Liver (tissue), 3 donors: ENCODE measurements around the gene HAGH.

Experiments used
- CTCF ChIP-seq: fragments of 150-350 bp; IDR thresholded peaks from 2 replicates; pipeline ENCODE4 v1.5.1; 2017; ENCODE audit warnings: improper control_type of control experiment, low read depth, low read length; ENCODE audit not compliant: missing input control
- EGR1 ChIP-seq, 2 donors: IDR thresholded peaks; 2 replicates each; pipeline ENCODE4 v1.6.1; 2016 to 2018; ENCODE audit warnings: antibody characterized with exemption in 2 of 2, low read depth in 2 of 2
- FOXA1 ChIP-seq: IDR thresholded peaks from 2 replicates; pipeline ENCODE4 v1.6.1; 2016; ENCODE audit warnings: antibody characterized with exemption
- GABPA ChIP-seq, 2 donors: IDR thresholded peaks in 1 of 2; conservative IDR thresholded peaks in 1 of 2; 2 replicates each; pipeline ENCODE4 v1.6.1; 2016; ENCODE audit warnings: antibody characterized with exemption in 2 of 2, mild to moderate bottlenecking in 1 of 2, moderate library complexity in 1 of 2
- MAX ChIP-seq: IDR thresholded peaks from 2 replicates; pipeline ENCODE4 v1.6.1; 2016; ENCODE audit warnings: antibody characterized with exemption
- NR2F2 ChIP-seq: IDR thresholded peaks from 2 replicates; pipeline ENCODE4 v1.6.1; 2016; ENCODE audit warnings: antibody characterized with exemption
- RAD21 ChIP-seq, 2 donors: IDR thresholded peaks; 2 replicates each; pipeline ENCODE4 v1.6.1; 2016; ENCODE audit warnings: antibody characterized with exemption in 2 of 2, mild to moderate bottlenecking in 2 of 2
- REST ChIP-seq: IDR thresholded peaks from 2 replicates; pipeline ENCODE4 v1.6.1; 2016; ENCODE audit warnings: antibody characterized with exemption, mild to moderate bottlenecking
- RXRA ChIP-seq, 2 donors: IDR thresholded peaks; 2 replicates each; pipeline ENCODE4 v1.6.1; 2017 to 2018; ENCODE audit warnings: antibody characterized with exemption in 2 of 2, mild to moderate bottlenecking in 1 of 2
- YY1 ChIP-seq: IDR thresholded peaks from 2 replicates; pipeline ENCODE4 v1.6.1; 2016; ENCODE audit warnings: antibody characterized with exemption, mild to moderate bottlenecking
- donor health status: healthy.
- donor health status: healthy.

- TF ChIP-seq CTCF (no peak), MAX (no peak), REST (no peak), RAD21 (IDR thresholded peaks at IDR 0.05) (no peak), EGR1 (IDR thresholded peaks at IDR 0.05; ENCODE audit: low read depth in 2 of 2) (no peak), FOXA1 (no peak), GABPA (IDR thresholded peaks at IDR 0.05 in 1 of 2, conservative IDR thresholded peaks at IDR 0.05 in 1 of 2) (no peak), NR2F2 (no peak), YY1 (no peak), RXRA (IDR thresholded peaks at IDR 0.05) (no peak)
Measured at GRCh38 chr16:1787056-1787321, 39.6 kb downstream of the HAGH start.
